A549 (cell line): ENCODE results near the gene EHD2. TPM values are rescaled to one million over a fixed set of nuclear protein-coding genes. Genes with fewer than 3 reads are reported as not detected.

Experiments used
- ATAC-seq, 2 experiments: fragments of 200-7000 bp in 1 of 2; fragments of >200 bp in 1 of 2; cut with Nextera tagmentation in 1 of 2; cut with Tn5 transposase in 1 of 2; 3 replicates each; pipeline versions ENCODE4 v1.8.0 to v1.9.1; 2018 to 2020; ENCODE audit warnings: mild to moderate bottlenecking in 1 of 2, moderate library complexity in 1 of 2
- CTCF ChIA-PET: fragments of 300-600 bp; sonication (Branson Sonifier 250); formaldehyde crosslinking; extraction: SDS; loops from one replicate; lab custom pipeline; 2021; ENCODE audit warnings: antibody characterized with exemption, inconsistent platforms; lab: Yijun Ruan, JAX
- POLR2A ChIA-PET: fragments of 350-600 bp; formaldehyde crosslinking; extraction: SDS; loops from one replicate; lab custom pipeline; 2021; ENCODE audit warnings: antibody characterized with exemption, inconsistent platforms; lab: Yijun Ruan, JAX
- DNase-seq, 2 experiments: peaks; one replicate each; pipeline versions ENCODE4 v3.0.0 to v3.0.0-alpha.2; 2011 to 2016; ENCODE audit warnings: low read depth in 1 of 2, low spot score in 1 of 2
- FAIRE-seq: peaks from 2 replicates; lab custom pipeline; 2011; peaks lifted over from hg19 to GRCh38; lab: Jason Lieb, UNC
- H3K27ac ChIP-seq, 2 experiments: fragments of >200 bp; sonication (Bioruptor Twin); formaldehyde crosslinking; 3 replicates each; pipeline ENCODE4 v1.5.1; 2016 to 2017
- H3K4me1 ChIP-seq: fragments of >200 bp; sonication (Bioruptor Twin); formaldehyde crosslinking; 3 replicates; pipeline ENCODE4 v1.6.1; 2016
- H3K4me2 ChIP-seq: fragments of >200 bp; sonication (Bioruptor Twin); formaldehyde crosslinking; 3 replicates; pipeline ENCODE4 v1.6.1; 2016
- H3K4me3 ChIP-seq: fragments of >200 bp; sonication (Bioruptor Twin); formaldehyde crosslinking; 3 replicates; pipeline ENCODE4 v1.5.1; 2016
- H3K9me3 ChIP-seq: fragments of >200 bp; sonication (Bioruptor Twin); formaldehyde crosslinking; 3 replicates; pipeline ENCODE4 v1.6.1; 2016
- BHLHE40 ChIP-seq: IDR thresholded peaks from 2 replicates; pipeline ENCODE4 v1.6.1; 2012; ENCODE audit warnings: low read depth, low read length, inconsistent platforms
- CBX8 ChIP-seq: fragments of 200-600 bp; sonication (generic); IDR thresholded peaks from 2 replicates; pipeline ENCODE4 v1.6.1; 2016
- CEBPB ChIP-seq, 2 experiments: fragments of >200 bp in 1 of 2; sonication (Bioruptor Twin) in 1 of 2; formaldehyde crosslinking in 1 of 2; IDR thresholded peaks; 2 replicates each; pipeline ENCODE4 v1.6.1; 2012 to 2016
- CHD4 ChIP-seq: fragments of 200-600 bp; sonication (generic); IDR thresholded peaks from 2 replicates; pipeline ENCODE4 v1.6.1; 2016; ENCODE audit warnings: antibody characterized with exemption, mild to moderate bottlenecking, borderline replicate concordance
- EHF ChIP-seq: fragments of 250-450 bp; sonication (Bioruptor Pico); IDR thresholded peaks from 2 replicates; pipeline ENCODE4 v1.5.0; 2020; ENCODE audit warnings: mild to moderate bottlenecking
- EHMT2 ChIP-seq: fragments of 200-600 bp; sonication (generic); IDR thresholded peaks from 2 replicates; pipeline ENCODE4 v1.6.1; 2016; ENCODE audit warnings: antibody characterized with exemption, low read depth, mild to moderate bottlenecking, moderate library complexity
- EP300 ChIP-seq, 2 experiments: fragments of >200 bp; sonication (Bioruptor Twin); formaldehyde crosslinking; IDR thresholded peaks; 2 replicates in 1 of 2; 3 replicates in 1 of 2; pipeline ENCODE4 v1.6.1; 2016 to 2017
- FOSL2 ChIP-seq, 2 experiments: fragments of 450-650 bp in 1 of 2; fragments of >200 bp in 1 of 2; sonication (Bioruptor Twin) in 1 of 2; formaldehyde crosslinking; IDR thresholded peaks; 2 replicates each; pipeline versions ENCODE4 v1.5.0 to v1.6.1; 2016 to 2020; ENCODE audit warnings: mild to moderate bottlenecking in 1 of 2, moderate library complexity in 1 of 2
- FOXS1 ChIP-seq: fragments of 250-450 bp; sonication (Bioruptor Pico); IDR thresholded peaks from 2 replicates; pipeline ENCODE4 v1.5.0; 2020; ENCODE audit warnings: mild to moderate bottlenecking, moderate library complexity
- KDM1A ChIP-seq: fragments of 200-600 bp; sonication (generic); IDR thresholded peaks from 2 replicates; pipeline ENCODE4 v1.6.1; 2016; ENCODE audit warnings: low read depth, mild to moderate bottlenecking
- KDM5A ChIP-seq: fragments of 200-600 bp; sonication (generic); IDR thresholded peaks from 2 replicates; pipeline ENCODE4 v1.6.1; 2016; ENCODE audit warnings: antibody characterized with exemption, mild to moderate bottlenecking
- MAZ ChIP-seq: fragments of 150-350 bp; IDR thresholded peaks from 2 replicates; pipeline ENCODE4 v1.6.1; 2014; ENCODE audit warnings: antibody characterized with exemption, low read depth, low read length, borderline replicate concordance
- NFE2L2 ChIP-seq: fragments of 150-350 bp; conservative IDR thresholded peaks from 2 replicates; pipeline ENCODE4 v1.6.1; 2014; ENCODE audit warnings: low read length
- NPAS2 ChIP-seq: fragments of 250-450 bp; sonication (Bioruptor Pico); IDR thresholded peaks from 2 replicates; pipeline ENCODE4 v1.8.0; 2022; ENCODE audit warnings: mild to moderate bottlenecking, moderate library complexity, borderline replicate concordance
- PHF8 ChIP-seq: fragments of 200-600 bp; sonication (generic); IDR thresholded peaks from 2 replicates; pipeline ENCODE4 v1.6.1; 2016; ENCODE audit warnings: low read depth, mild to moderate bottlenecking, antibody characterized with exemption, moderate library complexity, borderline replicate concordance
- POLR2A ChIP-seq: IDR thresholded peaks from 2 replicates; pipeline ENCODE4 v1.6.1; 2012; ENCODE audit warnings: mild to moderate bottlenecking, low read length
- RAD21 ChIP-seq, 2 experiments: fragments of >200 bp in 1 of 2; sonication (Bioruptor Twin) in 1 of 2; formaldehyde crosslinking in 1 of 2; IDR thresholded peaks in 1 of 2; conservative IDR thresholded peaks in 1 of 2; 2 replicates in 1 of 2; 3 replicates in 1 of 2; pipeline ENCODE4 v1.6.1; 2012 to 2018; ENCODE audit warnings: inconsistent platforms in 1 of 2
- SMC3 ChIP-seq: fragments of >200 bp; sonication (Bioruptor Twin); formaldehyde crosslinking; IDR thresholded peaks from 3 replicates; pipeline ENCODE4 v1.6.1; 2018; ENCODE audit warnings: inconsistent platforms
- TFCP2L1 ChIP-seq: fragments of 250-450 bp; sonication (Bioruptor Pico); IDR thresholded peaks from 2 replicates; pipeline ENCODE4 v1.5.0; 2021; ENCODE audit warnings: mild to moderate bottlenecking
- TP53 ChIP-seq: fragments of 250-450 bp; sonication (Bioruptor Pico); IDR thresholded peaks from 2 replicates; pipeline ENCODE4 v1.5.0; 2021; ENCODE audit warnings: mild to moderate bottlenecking, moderate library complexity
- ZFP36 ChIP-seq: fragments of 450-650 bp; IDR thresholded peaks from 2 replicates; pipeline ENCODE4 v1.6.1; 2014; ENCODE audit warnings: borderline replicate concordance; ENCODE audit not compliant: partially characterized antibody
- ZNF302 ChIP-seq: fragments of 250-450 bp; sonication (Bioruptor Pico); IDR thresholded peaks from 2 replicates; pipeline ENCODE4 v1.9.0; 2021; ENCODE audit warnings: inconsistent platforms, mild to moderate bottlenecking, moderate library complexity
- WGBS: methylation state at CpG from one replicate; pipeline ENCODE4 v1.1.6; 2017; ENCODE audit errors: missing lambda C conversion rate; 5-methylcytosine and 5-hydroxymethylcytosine counted together
- polyA plus RNA-seq, 4 experiments: library from polyadenylated mRNA; depleted of rRNA in 3 of 4; stranded (reverse); fragments of >200 nt; fragmentation: RNase III in 1 of 4; extraction: RNeasy Plus Mini Kit Qiagen cat#74134 plus additional on column Dnase treatment in 1 of 4; gene quantifications; 2 replicates in 3 of 4; 3 replicates in 1 of 4; pipeline ENCODE4 v1.2.3, GENCODE V29; 2011 to 2017
- TF ChIP-seq, protein P1 (sequence below): fragments of >200 bp; sonication (Bioruptor Twin); formaldehyde crosslinking; IDR thresholded peaks from 3 replicates; pipeline ENCODE4 v1.5.1; 2016
- TF ChIP-seq, protein P2 (sequence below): fragments of 250-450 bp; sonication (Bioruptor Pico); IDR thresholded peaks from 2 replicates; pipeline ENCODE4 v1.5.0; 2020; ENCODE audit warnings: low read depth, mild to moderate bottlenecking, moderate library complexity
- TF ChIP-seq, protein P3 (sequence below): IDR thresholded peaks from 2 replicates; pipeline ENCODE4 v1.6.1; 2012

The EHD2 gene
- polyA plus RNA-seq, 2 of the 4 experiments (the other 2 are of a cell fraction): 32.3 to 105 TPM

DNA sequence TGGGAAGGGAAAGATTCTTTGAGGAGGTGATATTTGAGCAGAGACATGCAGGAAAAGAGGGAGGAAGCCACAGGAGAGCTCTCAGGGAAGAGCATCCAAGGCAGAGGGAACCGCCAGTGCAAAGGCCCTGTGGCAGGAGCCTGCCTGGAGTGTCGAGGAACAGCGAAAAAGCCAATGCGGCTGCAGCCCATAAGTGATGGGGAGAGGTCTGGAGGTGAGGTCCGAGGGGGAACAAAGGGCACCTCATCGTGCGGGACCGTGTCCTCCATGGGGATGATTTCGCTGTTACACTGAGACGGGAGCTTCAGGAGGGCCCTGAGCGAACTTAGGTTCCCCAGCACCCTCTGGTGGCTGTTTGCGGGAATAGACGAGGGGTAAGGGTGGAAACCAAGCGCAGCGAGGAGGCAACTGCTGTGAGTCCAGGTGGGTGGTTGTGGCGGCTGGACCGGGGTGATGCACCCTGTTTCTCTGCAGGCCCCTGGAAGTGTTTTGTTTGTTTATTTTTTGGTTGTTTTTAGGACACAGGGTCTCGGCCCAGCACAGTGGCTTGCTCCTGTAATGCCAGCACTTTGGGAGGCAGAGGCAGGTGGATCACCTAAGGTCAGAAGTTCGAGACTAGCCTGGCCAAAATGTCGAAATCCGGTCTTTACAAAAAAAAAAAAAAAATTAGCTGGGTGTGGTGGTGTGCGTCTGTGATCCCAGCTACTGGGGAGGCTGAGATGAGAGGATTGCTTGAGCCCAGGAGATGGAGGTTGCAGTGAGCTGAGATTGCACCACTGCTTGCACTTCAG, 5.9 kb upstream of the EHD2 start:
- DNase-seq: peak; percentile 76 to 93
- WGBS: 16% methylated on average over 22 of the region's 22 CpGs
- POLR2A ChIA-PET: interaction anchor here (1.0 to 1.8 kb wide), 4 partner anchors 36 to 271 kb away, joined by 3 to 8 read pairs (median 5); partner anchors contain the start of gene NOP53
- Histone ChIP-seq H3K4me3 (no peak overlapping the region), H3K4me2 (no peak overlapping the region)
- TF ChIP-seq KDM1A (peak; percentile 94), FOXS1 (CRISPR knock-in tag) (no peak), FOSL2 (IDR thresholded peaks at IDR 0.05) (no peak), FOSL2 (CRISPR knock-in tag; IDR thresholded peaks at IDR 0.05) (no peak), POLR2A (no peak), CHD4 (no peak), MAZ (no peak), CEBPB (IDR thresholded peaks at IDR 0.05) (no peak), NFE2L2 (no peak), RAD21 (conservative IDR thresholded peaks at IDR 0.05 in 1 of 2, IDR thresholded peaks at IDR 0.05 in 1 of 2) (peak; percentile 90 to 94), EHF (CRISPR knock-in tag) (no peak), PHF8 (no peak), KDM5A (no peak), ZNF302 (CRISPR knock-in tag) (no peak), SMC3 (peak; percentile 93), EHMT2 (no peak), TP53 (CRISPR knock-in tag) (no peak), EP300 (IDR thresholded peaks at IDR 0.05) (no peak), NPAS2 (no peak)
- TF ChIP-seq, protein P1, sequence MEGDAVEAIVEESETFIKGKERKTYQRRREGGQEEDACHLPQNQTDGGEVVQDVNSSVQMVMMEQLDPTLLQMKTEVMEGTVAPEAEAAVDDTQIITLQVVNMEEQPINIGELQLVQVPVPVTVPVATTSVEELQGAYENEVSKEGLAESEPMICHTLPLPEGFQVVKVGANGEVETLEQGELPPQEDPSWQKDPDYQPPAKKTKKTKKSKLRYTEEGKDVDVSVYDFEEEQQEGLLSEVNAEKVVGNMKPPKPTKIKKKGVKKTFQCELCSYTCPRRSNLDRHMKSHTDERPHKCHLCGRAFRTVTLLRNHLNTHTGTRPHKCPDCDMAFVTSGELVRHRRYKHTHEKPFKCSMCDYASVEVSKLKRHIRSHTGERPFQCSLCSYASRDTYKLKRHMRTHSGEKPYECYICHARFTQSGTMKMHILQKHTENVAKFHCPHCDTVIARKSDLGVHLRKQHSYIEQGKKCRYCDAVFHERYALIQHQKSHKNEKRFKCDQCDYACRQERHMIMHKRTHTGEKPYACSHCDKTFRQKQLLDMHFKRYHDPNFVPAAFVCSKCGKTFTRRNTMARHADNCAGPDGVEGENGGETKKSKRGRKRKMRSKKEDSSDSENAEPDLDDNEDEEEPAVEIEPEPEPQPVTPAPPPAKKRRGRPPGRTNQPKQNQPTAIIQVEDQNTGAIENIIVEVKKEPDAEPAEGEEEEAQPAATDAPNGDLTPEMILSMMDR: peak; percentile 86
- TF ChIP-seq, protein P2, sequence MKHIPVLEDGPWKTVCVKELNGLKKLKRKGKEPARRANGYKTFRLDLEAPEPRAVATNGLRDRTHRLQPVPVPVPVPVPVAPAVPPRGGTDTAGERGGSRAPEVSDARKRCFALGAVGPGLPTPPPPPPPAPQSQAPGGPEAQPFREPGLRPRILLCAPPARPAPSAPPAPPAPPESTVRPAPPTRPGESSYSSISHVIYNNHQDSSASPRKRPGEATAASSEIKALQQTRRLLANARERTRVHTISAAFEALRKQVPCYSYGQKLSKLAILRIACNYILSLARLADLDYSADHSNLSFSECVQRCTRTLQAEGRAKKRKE (CRISPR knock-in tag): no peak
- TF ChIP-seq, protein P3, sequence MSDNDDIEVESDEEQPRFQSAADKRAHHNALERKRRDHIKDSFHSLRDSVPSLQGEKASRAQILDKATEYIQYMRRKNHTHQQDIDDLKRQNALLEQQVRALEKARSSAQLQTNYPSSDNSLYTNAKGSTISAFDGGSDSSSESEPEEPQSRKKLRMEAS: peak; percentile 56
- TF ChIP-seq, all 56 proteins: peak for 5
- FAIRE-seq (no peak), ATAC-seq (peak; percentile 94 to 97)
- no peak overlapping the region for H3K27ac ChIP-seq
- 0 out of 3 replicates have a peak, but pooled peaks cover 5% of the 10 kb centered on the region for H3K4me1 ChIP-seq
- CTCF ChIA-PET: interaction anchor here (0.6 to 23.3 kb wide), 52 partner anchors 5 to 478 kb away, joined by 3 to 1389 read pairs (median 5); partner anchors contain the start of genes EHD2, KPTN, NAPA and NOP53
- no peaks in the 10 kb centered on the region for H3K9me3 ChIP-seq

DNA sequence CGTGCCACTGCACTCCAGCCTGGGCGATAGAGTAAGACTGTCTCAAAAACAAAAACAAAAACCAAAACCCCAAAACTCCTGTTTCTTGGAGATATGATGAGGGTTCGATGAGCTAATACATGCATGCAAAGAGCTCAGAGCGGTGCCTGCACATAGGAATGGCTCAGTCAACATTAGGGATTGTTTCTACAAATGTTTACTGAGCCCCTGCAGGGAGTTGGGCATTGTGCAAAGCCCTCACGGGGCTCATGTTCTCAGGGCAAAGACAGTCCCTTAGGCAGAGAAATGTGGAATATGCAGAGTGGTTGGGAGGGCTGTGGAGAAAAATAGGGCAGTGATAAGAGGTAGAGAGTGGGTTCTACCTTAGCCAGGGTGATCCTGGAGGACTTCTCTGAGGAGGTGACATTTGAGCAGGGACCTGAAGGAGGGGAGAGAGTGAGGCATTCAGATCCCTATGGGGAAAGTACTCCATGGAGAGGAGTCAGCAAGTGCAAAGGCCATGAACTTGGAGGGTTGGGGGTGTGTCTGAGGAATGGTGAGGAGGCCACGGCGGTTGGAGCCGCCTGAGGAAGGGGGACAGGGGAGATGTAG, 1.5 kb upstream of the EHD2 start:
- ATAC-seq (no peak), DNase-seq (no peak), FAIRE-seq (no peak)
- no peaks in the 10 kb centered on the region for H3K4me1 ChIP-seq
- TF ChIP-seq CBX8 (no peak), KDM1A (no peak), ZFP36 (peak; percentile 96), BHLHE40 (no peak), TFCP2L1 (CRISPR knock-in tag) (no peak)
- H3K4me3 ChIP-seq: no peak overlapping the region
- H3K4me2 ChIP-seq: no peak overlapping the region
- ChIA-PET CTCF (interaction anchor here (0.8 to 23.3 kb wide), 11 partner anchors 10 to 363 kb away, joined by 3 to 1389 read pairs (median 16); partner anchors contain the start of genes DHX34 and NOP53), POLR2A (interaction anchor here (3.9 kb wide), 1 partner anchor 33 kb away, joined by 69 read pairs; the partner anchor contains the start of gene NOP53)
- H3K9me3 ChIP-seq: 0 out of 3 replicates have a peak, but pooled peaks cover 3% of the 10 kb centered on the region
- H3K27ac ChIP-seq: no peak overlapping the region
- 61% methylated on average over 8 of the region's 8 CpGs for WGBS
